H1 (cell line): ENCODE results near the gene PTPRT. TPM values are rescaled to one million over a fixed set of nuclear protein-coding genes. Genes with fewer than 3 reads are reported as not detected.

Source experiments
- CTCF ChIA-PET: fragments of 300-600 bp; sonication (Branson Sonifier 250); formaldehyde crosslinking; loops from one replicate; lab custom pipeline; 2021; ENCODE audit not compliant: partially characterized antibody; lab: Charles Lee
- POLR2A ChIA-PET: fragments of 300-600 bp; sonication (Branson Sonifier 250); formaldehyde crosslinking; loops from one replicate; lab custom pipeline; 2021; ENCODE audit warnings: inconsistent platforms; ENCODE audit not compliant: partially characterized antibody; lab: Charles Lee
- DNase-seq, 2 experiments: peaks; one replicate each; pipeline versions ENCODE4 v3.0.0 to v3.0.0-alpha.2; 2010 to 2022; ENCODE audit warnings: low spot score in 2 of 2, low read depth in 1 of 2, mixed read lengths in 1 of 2
- FAIRE-seq: peaks from 2 replicates; lab custom pipeline; 2011; peaks lifted over from hg19 to GRCh38; lab: Jason Lieb, UNC
- H2AFZ ChIP-seq: 2 replicates; pipeline ENCODE4 v1.8.1; 2012; ENCODE audit warnings: low read length, inconsistent platforms
- H2AK5ac ChIP-seq: 2 replicates; pipeline ENCODE4 v1.6.1; 2013; ENCODE audit warnings: low read depth, low read length
- H2BK120ac ChIP-seq: replicated peaks from 2 replicates; pipeline ENCODE3; 2013; ENCODE audit warnings: low read depth, low read length, inconsistent platforms
- H2BK12ac ChIP-seq: 2 replicates; pipeline ENCODE4 v1.6.1; 2013; ENCODE audit warnings: low read depth, low read length
- H2BK15ac ChIP-seq: 2 replicates; pipeline ENCODE4 v1.6.1; 2013; ENCODE audit warnings: low read length
- H2BK20ac ChIP-seq: 2 replicates; pipeline ENCODE4 v1.6.1; 2013; ENCODE audit warnings: low read length
- H2BK5ac ChIP-seq: 2 replicates; pipeline ENCODE4 v1.6.1; 2013; ENCODE audit warnings: low read depth, low read length
- H3K14ac ChIP-seq: 2 replicates; pipeline ENCODE4 v1.6.1; 2013; ENCODE audit warnings: inconsistent platforms; ENCODE audit not compliant: insufficient read length
- H3K18ac ChIP-seq: 2 replicates; pipeline ENCODE4 v1.6.1; 2013; ENCODE audit warnings: low read length; ENCODE audit errors: extremely low read depth
- H3K23ac ChIP-seq: 2 replicates; pipeline ENCODE4 v1.6.1; 2013; ENCODE audit warnings: inconsistent platforms; ENCODE audit not compliant: insufficient read length
- H3K23me2 ChIP-seq: 2 replicates; pipeline ENCODE4 v1.6.1; 2013; ENCODE audit warnings: low read depth, low read length
- H3K27ac ChIP-seq: 2 replicates; pipeline ENCODE4 v1.6.1; 2011; ENCODE audit warnings: low read depth, low read length, inconsistent platforms
- H3K27me3 ChIP-seq, 4 experiments: replicated peaks in 1 of 4; 1 replicate in 1 of 4; 2 replicates in 3 of 4; pipeline versions ENCODE4 v1.6.1 to v1.8.1; 2011 to 2013; ENCODE audit warnings: low read length in 3 of 4, mild to moderate bottlenecking in 3 of 4, inconsistent platforms in 2 of 4, mixed read lengths in 2 of 4, moderate library complexity in 1 of 4; ENCODE audit not compliant: control insufficient read depth in 3 of 4, insufficient read depth in 3 of 4; ENCODE audit errors: extremely low read depth in 1 of 4
- H3K36me3 ChIP-seq, 4 experiments: 2 replicates each; pipeline versions ENCODE4 v1.6.1 to v1.8.1; 2011 to 2013; ENCODE audit warnings: mild to moderate bottlenecking in 4 of 4, low read length in 3 of 4, moderate library complexity in 2 of 4, control low read depth in 1 of 4, inconsistent platforms in 1 of 4; ENCODE audit not compliant: insufficient read depth in 4 of 4, control insufficient read depth in 2 of 4
- H3K4ac ChIP-seq: replicated peaks from 2 replicates; pipeline ENCODE3; 2013; ENCODE audit warnings: low read length, low read depth, mixed read lengths, inconsistent platforms; ENCODE audit not compliant: insufficient read length
- H3K4me1 ChIP-seq, 4 experiments: replicated peaks in 1 of 4; 1 replicate in 1 of 4; 2 replicates in 3 of 4; pipeline versions ENCODE4 v1.6.1 to v1.8.1; 2011 to 2013; ENCODE audit warnings: low read length in 3 of 4, inconsistent platforms in 2 of 4, mixed read lengths in 1 of 4; ENCODE audit not compliant: insufficient read depth in 4 of 4, control insufficient read depth in 3 of 4
- H3K4me2 ChIP-seq, 2 experiments: 2 replicates each; pipeline versions ENCODE4 v1.6.1 to v1.8.1; 2011 to 2013; ENCODE audit warnings: low read depth in 2 of 2, low read length in 2 of 2, control low read depth in 1 of 2, inconsistent platforms in 1 of 2, mild to moderate bottlenecking in 1 of 2; ENCODE audit not compliant: insufficient read depth in 1 of 2
- H3K4me3 ChIP-seq, 4 experiments: fragments of 200-600, 300-600 bp in 1 of 4; sonication (generic), shearing (Covaris generic), sonication (Bioruptor Twin) in 1 of 4; 2 replicates each; pipeline versions ENCODE4 v1.5.1 to v1.8.1; 2011 to 2016; ENCODE audit warnings: low read length in 4 of 4, low read depth in 3 of 4, control low read depth in 2 of 4, inconsistent platforms in 2 of 4, mild to moderate bottlenecking in 2 of 4, mixed read lengths in 1 of 4, moderate library complexity in 1 of 4; ENCODE audit not compliant: insufficient read depth in 2 of 4; ENCODE audit errors: extremely low read depth in 1 of 4
- H3K56ac ChIP-seq: replicated peaks from 2 replicates; pipeline ENCODE3; 2013; ENCODE audit warnings: low read depth, mild to moderate bottlenecking, mixed read lengths, low read length, inconsistent platforms; ENCODE audit not compliant: insufficient read length
- H3K79me1 ChIP-seq: 2 replicates; pipeline ENCODE4 v1.6.1; 2013; ENCODE audit warnings: low read depth, low read length, control low read depth
- H3K79me2 ChIP-seq, 2 experiments: 2 replicates each; pipeline versions ENCODE4 v1.6.1 to v1.8.1; 2012 to 2013; ENCODE audit warnings: low read length in 2 of 2, mild to moderate bottlenecking in 2 of 2, inconsistent platforms in 1 of 2; ENCODE audit not compliant: insufficient read depth in 2 of 2, control insufficient read depth in 1 of 2
- H3K9ac ChIP-seq, 4 experiments: replicated peaks in 1 of 4; 1 replicate in 1 of 4; 2 replicates in 3 of 4; pipeline versions ENCODE4 v1.6.1 to v1.8.1; 2011 to 2013; ENCODE audit warnings: low read depth in 3 of 4, low read length in 3 of 4, control low read depth in 2 of 4, mild to moderate bottlenecking in 2 of 4, moderate library complexity in 2 of 4, inconsistent platforms in 1 of 4; ENCODE audit errors: extremely low read depth in 1 of 4
- H3K9me3 ChIP-seq, 2 experiments: 2 replicates each; pipeline versions ENCODE4 v1.6.1 to v1.8.1; 2012 to 2013; ENCODE audit warnings: mild to moderate bottlenecking in 2 of 2, moderate library complexity in 2 of 2, control low read depth in 1 of 2, inconsistent platforms in 1 of 2, low read depth in 1 of 2, low read length in 1 of 2, mixed read lengths in 1 of 2; ENCODE audit not compliant: insufficient read depth in 2 of 2
- H4K20me1 ChIP-seq, 2 experiments: replicated peaks in 1 of 2; 2 replicates each; pipeline versions ENCODE3 to v1.8.1; 2011 to 2013; ENCODE audit warnings: inconsistent platforms in 2 of 2, low read length in 2 of 2, mild to moderate bottlenecking in 1 of 2; ENCODE audit not compliant: insufficient read depth in 2 of 2, control insufficient read depth in 1 of 2
- H4K5ac ChIP-seq: 2 replicates; pipeline ENCODE4 v1.6.1; 2013; ENCODE audit warnings: low read length, low read depth, mixed read lengths, inconsistent platforms; ENCODE audit not compliant: insufficient read length
- H4K8ac ChIP-seq: 2 replicates; pipeline ENCODE4 v1.8.0; 2013; ENCODE audit warnings: mild to moderate bottlenecking, moderate library complexity, low read length, inconsistent platforms; ENCODE audit not compliant: insufficient read depth; ENCODE audit errors: extremely low read depth
- H4K91ac ChIP-seq: replicated peaks from 2 replicates; pipeline ENCODE3; 2013; ENCODE audit warnings: low read length, mixed read lengths, inconsistent platforms; ENCODE audit not compliant: insufficient read length
- WGBS, 2 experiments: shearing (Covaris generic) in 1 of 2; methylation state at CpG; one replicate each; pipeline versions ENCODE4 v1.1.6 to v1.1.7; 2013 to 2015; ENCODE audit warnings: low lambda C conversion rate in 2 of 2, mixed read lengths in 2 of 2, inconsistent platforms in 1 of 2, low coverage in 1 of 2, missing lambda C conversion rate in 1 of 2; ENCODE audit not compliant: insufficient replicate concordance in 2 of 2, insufficient coverage in 1 of 2, insufficient read length in 1 of 2; ENCODE audit errors: extremely low coverage in 1 of 2, missing lambda C conversion rate in 1 of 2; 5-methylcytosine and 5-hydroxymethylcytosine counted together
- polyA plus RNA-seq, 7 experiments: library from polyadenylated mRNA; depleted of rRNA in 3 of 7; stranded (reverse) in 5 of 7; unstranded in 2 of 7; fragments of >200 nt in 5 of 7; fragments of 200-250 nt in 2 of 7; gene quantifications; 1 replicate in 5 of 7; 2 replicates in 1 of 7; 4 replicates in 1 of 7; pipeline versions ENCODE4 v1.2.1 to v1.2.3, GENCODE V29; 2011 to 2013; ENCODE audit warnings: missing spikeins in 2 of 7, mixed read lengths in 2 of 7
- total RNA-seq: library from RNA; stranded (reverse); fragmentation: NEBNext Ultra II Directional; extraction: Animal tissue kit (Norgen Biotek cat#: 25700); gene quantifications from 2 replicates; pipeline ENCODE4 v1.2.1, GENCODE V29; 2021
- TF ChIP-seq, protein P1 (sequence below): fragments of 300-600 bp; sonication (generic); IDR thresholded peaks from 2 replicates; pipeline ENCODE4 v1.7.1; 2012; ENCODE audit warnings: low read length, moderate library complexity, mild to moderate bottlenecking, inconsistent platforms; ENCODE audit not compliant: insufficient replicate concordance

PTPRT gene
- total and polyA plus RNA-seq, 2 of the 8 experiments (the other 6 are each of a cell fraction or from before 2014, with no cell fraction given) = 0.33 to 1.8 TPM

DNA sequence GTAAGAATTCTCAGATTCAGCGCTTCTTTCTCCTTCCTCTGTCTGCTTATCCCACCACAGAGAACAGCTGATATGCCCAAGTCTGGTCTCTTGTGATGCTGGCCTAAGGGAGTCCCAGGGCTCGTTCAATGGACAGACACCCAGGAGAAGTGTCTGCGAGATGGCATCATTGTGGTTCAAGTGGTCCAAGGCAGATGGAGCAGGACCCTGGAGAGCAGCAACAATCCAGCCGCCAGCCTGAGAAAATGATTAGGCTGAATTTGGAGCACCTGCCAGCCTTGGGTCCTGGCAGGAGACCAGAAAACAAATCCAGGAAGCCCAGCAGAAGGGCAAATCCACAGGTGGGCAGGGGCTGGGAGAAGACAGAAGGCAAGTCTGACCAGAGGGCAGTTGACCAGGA is 145.8 kb downstream of the PTPRT start:
- no peak overlapping the region for H3K9ac ChIP-seq
- no peaks in the 10 kb centered on the region for H3K23me2 ChIP-seq
- no peaks in the 10 kb centered on the region for H3K79me2 ChIP-seq
- H2BK15ac ChIP-seq = no peak overlapping the region
- no peaks in the 10 kb centered on the region for H3K36me3 ChIP-seq
- H2BK120ac ChIP-seq = no peak overlapping the region
- no peak overlapping the region for H3K14ac ChIP-seq
- H3K27me3 ChIP-seq = no peaks in the 10 kb centered on the region
- 85% methylated on average over 4 of the region's 4 CpGs; no CpG with 5 or more reads in 1 of the 2 experiments for WGBS, 2 experiments
- H2AK5ac ChIP-seq = no peak overlapping the region
- no peak overlapping the region for H3K23ac ChIP-seq
- no peak overlapping the region for H2AFZ ChIP-seq
- no peak overlapping the region for H3K27ac ChIP-seq
- ChIA-PET POLR2A (no interaction called here), CTCF (no interaction called here)
- no peak overlapping the region for H4K8ac ChIP-seq
- H3K79me1 ChIP-seq = no peaks in the 10 kb centered on the region
- H3K56ac ChIP-seq = no peak overlapping the region
- H2BK12ac ChIP-seq = no peak overlapping the region
- H3K18ac ChIP-seq = no peak overlapping the region
- no peaks in the 10 kb centered on the region for H4K20me1 ChIP-seq
- H3K4ac ChIP-seq = no peak overlapping the region
- no peak overlapping the region for H4K5ac ChIP-seq
- FAIRE-seq (no peak), DNase-seq (no peak)
- no peaks in the 10 kb centered on the region for H3K4me1 ChIP-seq
- H2BK20ac ChIP-seq = no peak overlapping the region
- no peak overlapping the region for H4K91ac ChIP-seq
- H3K4me2 ChIP-seq = no peak overlapping the region
- no peak overlapping the region for H2BK5ac ChIP-seq
- no peak overlapping the region for H3K4me3 ChIP-seq
- no peaks in the 10 kb centered on the region for H3K9me3 ChIP-seq
- TF ChIP-seq, protein P1, sequence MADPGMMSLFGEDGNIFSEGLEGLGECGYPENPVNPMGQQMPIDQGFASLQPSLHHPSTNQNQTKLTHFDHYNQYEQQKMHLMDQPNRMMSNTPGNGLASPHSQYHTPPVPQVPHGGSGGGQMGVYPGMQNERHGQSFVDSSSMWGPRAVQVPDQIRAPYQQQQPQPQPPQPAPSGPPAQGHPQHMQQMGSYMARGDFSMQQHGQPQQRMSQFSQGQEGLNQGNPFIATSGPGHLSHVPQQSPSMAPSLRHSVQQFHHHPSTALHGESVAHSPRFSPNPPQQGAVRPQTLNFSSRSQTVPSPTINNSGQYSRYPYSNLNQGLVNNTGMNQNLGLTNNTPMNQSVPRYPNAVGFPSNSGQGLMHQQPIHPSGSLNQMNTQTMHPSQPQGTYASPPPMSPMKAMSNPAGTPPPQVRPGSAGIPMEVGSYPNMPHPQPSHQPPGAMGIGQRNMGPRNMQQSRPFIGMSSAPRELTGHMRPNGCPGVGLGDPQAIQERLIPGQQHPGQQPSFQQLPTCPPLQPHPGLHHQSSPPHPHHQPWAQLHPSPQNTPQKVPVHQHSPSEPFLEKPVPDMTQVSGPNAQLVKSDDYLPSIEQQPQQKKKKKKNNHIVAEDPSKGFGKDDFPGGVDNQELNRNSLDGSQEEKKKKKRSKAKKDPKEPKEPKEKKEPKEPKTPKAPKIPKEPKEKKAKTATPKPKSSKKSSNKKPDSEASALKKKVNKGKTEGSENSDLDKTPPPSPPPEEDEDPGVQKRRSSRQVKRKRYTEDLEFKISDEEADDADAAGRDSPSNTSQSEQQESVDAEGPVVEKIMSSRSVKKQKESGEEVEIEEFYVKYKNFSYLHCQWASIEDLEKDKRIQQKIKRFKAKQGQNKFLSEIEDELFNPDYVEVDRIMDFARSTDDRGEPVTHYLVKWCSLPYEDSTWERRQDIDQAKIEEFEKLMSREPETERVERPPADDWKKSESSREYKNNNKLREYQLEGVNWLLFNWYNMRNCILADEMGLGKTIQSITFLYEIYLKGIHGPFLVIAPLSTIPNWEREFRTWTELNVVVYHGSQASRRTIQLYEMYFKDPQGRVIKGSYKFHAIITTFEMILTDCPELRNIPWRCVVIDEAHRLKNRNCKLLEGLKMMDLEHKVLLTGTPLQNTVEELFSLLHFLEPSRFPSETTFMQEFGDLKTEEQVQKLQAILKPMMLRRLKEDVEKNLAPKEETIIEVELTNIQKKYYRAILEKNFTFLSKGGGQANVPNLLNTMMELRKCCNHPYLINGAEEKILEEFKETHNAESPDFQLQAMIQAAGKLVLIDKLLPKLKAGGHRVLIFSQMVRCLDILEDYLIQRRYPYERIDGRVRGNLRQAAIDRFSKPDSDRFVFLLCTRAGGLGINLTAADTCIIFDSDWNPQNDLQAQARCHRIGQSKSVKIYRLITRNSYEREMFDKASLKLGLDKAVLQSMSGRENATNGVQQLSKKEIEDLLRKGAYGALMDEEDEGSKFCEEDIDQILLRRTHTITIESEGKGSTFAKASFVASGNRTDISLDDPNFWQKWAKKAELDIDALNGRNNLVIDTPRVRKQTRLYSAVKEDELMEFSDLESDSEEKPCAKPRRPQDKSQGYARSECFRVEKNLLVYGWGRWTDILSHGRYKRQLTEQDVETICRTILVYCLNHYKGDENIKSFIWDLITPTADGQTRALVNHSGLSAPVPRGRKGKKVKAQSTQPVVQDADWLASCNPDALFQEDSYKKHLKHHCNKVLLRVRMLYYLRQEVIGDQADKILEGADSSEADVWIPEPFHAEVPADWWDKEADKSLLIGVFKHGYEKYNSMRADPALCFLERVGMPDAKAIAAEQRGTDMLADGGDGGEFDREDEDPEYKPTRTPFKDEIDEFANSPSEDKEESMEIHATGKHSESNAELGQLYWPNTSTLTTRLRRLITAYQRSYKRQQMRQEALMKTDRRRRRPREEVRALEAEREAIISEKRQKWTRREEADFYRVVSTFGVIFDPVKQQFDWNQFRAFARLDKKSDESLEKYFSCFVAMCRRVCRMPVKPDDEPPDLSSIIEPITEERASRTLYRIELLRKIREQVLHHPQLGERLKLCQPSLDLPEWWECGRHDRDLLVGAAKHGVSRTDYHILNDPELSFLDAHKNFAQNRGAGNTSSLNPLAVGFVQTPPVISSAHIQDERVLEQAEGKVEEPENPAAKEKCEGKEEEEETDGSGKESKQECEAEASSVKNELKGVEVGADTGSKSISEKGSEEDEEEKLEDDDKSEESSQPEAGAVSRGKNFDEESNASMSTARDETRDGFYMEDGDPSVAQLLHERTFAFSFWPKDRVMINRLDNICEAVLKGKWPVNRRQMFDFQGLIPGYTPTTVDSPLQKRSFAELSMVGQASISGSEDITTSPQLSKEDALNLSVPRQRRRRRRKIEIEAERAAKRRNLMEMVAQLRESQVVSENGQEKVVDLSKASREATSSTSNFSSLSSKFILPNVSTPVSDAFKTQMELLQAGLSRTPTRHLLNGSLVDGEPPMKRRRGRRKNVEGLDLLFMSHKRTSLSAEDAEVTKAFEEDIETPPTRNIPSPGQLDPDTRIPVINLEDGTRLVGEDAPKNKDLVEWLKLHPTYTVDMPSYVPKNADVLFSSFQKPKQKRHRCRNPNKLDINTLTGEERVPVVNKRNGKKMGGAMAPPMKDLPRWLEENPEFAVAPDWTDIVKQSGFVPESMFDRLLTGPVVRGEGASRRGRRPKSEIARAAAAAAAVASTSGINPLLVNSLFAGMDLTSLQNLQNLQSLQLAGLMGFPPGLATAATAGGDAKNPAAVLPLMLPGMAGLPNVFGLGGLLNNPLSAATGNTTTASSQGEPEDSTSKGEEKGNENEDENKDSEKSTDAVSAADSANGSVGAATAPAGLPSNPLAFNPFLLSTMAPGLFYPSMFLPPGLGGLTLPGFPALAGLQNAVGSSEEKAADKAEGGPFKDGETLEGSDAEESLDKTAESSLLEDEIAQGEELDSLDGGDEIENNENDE = no peak
